ENCODE data around the gene SLC26A2. TPM values are rescaled to one million over a fixed set of nuclear protein-coding genes. Genes with fewer than 3 reads are reported as not detected.
A peak's percentile ranks its signal among the peaks of the same experiment; 100 is the strongest.

The SLC26A2 gene
- total and polyA plus RNA-seq, 8 donors, result 1.1 to 7.4 (median 3.6) TPM

GRCh38 chr5:150009671-150010387 is 49.3 kb downstream of the SLC26A2 start:
- no peak overlapping the region for H3K4me3 ChIP-seq
- ATAC-seq (no peak), FAIRE-seq (no peak), DNase-seq (no peak)
- WGBS, 2 donors, result 92% methylated on average over 6 of the region's 6 CpGs
- no peak for TF ChIP-seq CTCF (IDR thresholded peaks at IDR 0.05)
- no peaks in the 10 kb centered on the region for H3K27me3 ChIP-seq
- H3K9me3 ChIP-seq, result no peaks in the 10 kb centered on the region
- no peaks in the 10 kb centered on the region for H3K4me1 ChIP-seq
- H3K27ac ChIP-seq, result no peak overlapping the region
- intact Hi-C loops (cut with DNase I), result no loop called here
- H3K36me3 ChIP-seq, result peaks cover 4 to 58% (median 9%) of the 10 kb centered on the region in 3 donors

GRCh38 chr5:150013931-150014330 is 53.4 kb downstream of the SLC26A2 start:
- Histone ChIP-seq H3K4me3 (no peak overlapping the region), H3K27ac (no peak overlapping the region), H3K9me3 (no peaks in the 10 kb centered on the region), H3K36me3 (peaks cover 4 to 53% (median 21%) of the 10 kb centered on the region in 3 donors), H3K4me1 (no peaks in the 10 kb centered on the region), H3K27me3 (no peaks in the 10 kb centered on the region)
- TF ChIP-seq CTCF (IDR thresholded peaks at IDR 0.05), result no peak
- WGBS, 2 donors, result 97 to 98% methylated on average over 4 of the region's 4 CpGs
- ATAC-seq, result no peak
- FAIRE-seq, result no peak
- intact Hi-C loops (cut with DNase I), result no loop called here
- DNase-seq, result no peak

GRCh38 chr5:150014456-150014855 is 53.9 kb downstream of the SLC26A2 start:
- no peak overlapping the region for H3K4me3 ChIP-seq
- no peaks in the 10 kb centered on the region for H3K4me1 ChIP-seq
- intact Hi-C loops (cut with DNase I), result no loop called here
- no peaks in the 10 kb centered on the region for H3K9me3 ChIP-seq
- WGBS, 2 donors, result 97 to 100% methylated on average over 3 of the region's 3 CpGs
- no peaks in the 10 kb centered on the region for H3K27me3 ChIP-seq
- H3K27ac ChIP-seq, result no peak overlapping the region
- no peak for TF ChIP-seq CTCF (IDR thresholded peaks at IDR 0.05)
- no peak for ATAC-seq
- no peak for FAIRE-seq
- H3K36me3 ChIP-seq, result peaks cover 7 to 59% (median 23%) of the 10 kb centered on the region in 3 donors
- no peak for DNase-seq

GRCh38 chr5:150015415-150015814 is 54.9 kb downstream of the SLC26A2 start:
- peaks cover 7 to 54% (median 23%) of the 10 kb centered on the region in 3 donors for H3K36me3 ChIP-seq
- no peak overlapping the region for H3K4me3 ChIP-seq
- no peaks in the 10 kb centered on the region for H3K27me3 ChIP-seq
- ATAC-seq, result no peak
- intact Hi-C loops (cut with DNase I), result no loop called here
- H3K9me3 ChIP-seq, result no peaks in the 10 kb centered on the region
- H3K27ac ChIP-seq, result no peak overlapping the region
- H3K4me1 ChIP-seq, result no peaks in the 10 kb centered on the region
- 92 to 93% methylated on average over 3 of the region's 3 CpGs for WGBS, 2 donors
- DNase-seq, result no peak
- no peak for TF ChIP-seq CTCF (IDR thresholded peaks at IDR 0.05)
- FAIRE-seq, result no peak

- no peak overlapping the region for H3K27ac ChIP-seq
- H3K4me3 ChIP-seq, result no peak overlapping the region
- H3K27me3 ChIP-seq, result no peaks in the 10 kb centered on the region
- no peaks in the 10 kb centered on the region for H3K9me3 ChIP-seq
- FAIRE-seq (peak; percentile 9), DNase-seq (no peak), ATAC-seq (no peak)
- no peaks in the 10 kb centered on the region for H3K4me1 ChIP-seq
- no peak for TF ChIP-seq CTCF (IDR thresholded peaks at IDR 0.05)
- peaks cover 7 to 53% (median 23%) of the 10 kb centered on the region in 3 donors for H3K36me3 ChIP-seq
- intact Hi-C loops (cut with DNase I), result no loop called here
These were observed 56.0 kb downstream of the SLC26A2 start for GRCh38 chr5:150016537-150016936.
